ENCODE results near the gene ASTN2. TPM values are rescaled to one million over a fixed set of nuclear protein-coding genes. Genes with fewer than 3 reads are reported as not detected.

ASTN2 gene
- total and polyA plus RNA-seq, 7 donors: 0.60 to 7.5 (median 2.2) TPM

- H3K27me3 ChIP-seq: no peaks in the 10 kb centered on the region
- no peak overlapping the region for H3K4me3 ChIP-seq
- intact Hi-C loops (cut with DNase I): loop anchor here (10.0 kb wide), 1 partner anchor 91 kb away; no protein-coding TSS in a partner anchor
- TF ChIP-seq EP300 (IDR thresholded peaks at IDR 0.05) (no peak), CTCF (IDR thresholded peaks at IDR 0.05) (no peak), POLR2A (IDR thresholded peaks at IDR 0.05) (no peak), POLR2AphosphoS5 (IDR thresholded peaks at IDR 0.05) (no peak)
- DNase-seq: no peak
- H3K36me3 ChIP-seq: no peaks in the 10 kb centered on the region
- H3K9me3 ChIP-seq: no peaks in the 10 kb centered on the region
- H3K27ac ChIP-seq: no peak overlapping the region
- H3K4me1 ChIP-seq: no peaks in the 10 kb centered on the region
- 86 to 87% methylated on average over 9 of the region's 9 CpGs for WGBS, 2 donors
These were observed 949.1 kb downstream of the ASTN2 start for GRCh38 chr9:116465576-116466270.

- Histone ChIP-seq H3K27ac (no peak overlapping the region), H3K27me3 (no peaks in the 10 kb centered on the region), H3K36me3 (no peaks in the 10 kb centered on the region), H3K9me3 (no peaks in the 10 kb centered on the region), H3K4me3 (no peak overlapping the region), H3K4me1 (no peaks in the 10 kb centered on the region)
- intact Hi-C loops (cut with DNase I): loop anchor here (10.0 kb wide), 1 partner anchor 90 kb away; no protein-coding TSS in a partner anchor
- TF ChIP-seq POLR2AphosphoS5 (IDR thresholded peaks at IDR 0.05) (no peak), EP300 (IDR thresholded peaks at IDR 0.05) (no peak), CTCF (IDR thresholded peaks at IDR 0.05) (no peak), POLR2A (IDR thresholded peaks at IDR 0.05) (no peak)
- WGBS, 2 donors: 87 to 89% methylated on average over 12 of the region's 12 CpGs
- no peak for DNase-seq
These were observed 949.8 kb downstream of the ASTN2 start for GRCh38 chr9:116464987-116465571.

- Histone ChIP-seq H3K4me3 (no peak overlapping the region), H3K9me3 (no peaks in the 10 kb centered on the region), H3K27me3 (no peaks in the 10 kb centered on the region), H3K36me3 (no peaks in the 10 kb centered on the region), H3K4me1 (no peaks in the 10 kb centered on the region), H3K27ac (no peak overlapping the region)
- TF ChIP-seq EP300 (IDR thresholded peaks at IDR 0.05) (no peak), POLR2AphosphoS5 (IDR thresholded peaks at IDR 0.05) (no peak), POLR2A (IDR thresholded peaks at IDR 0.05) (no peak), CTCF (IDR thresholded peaks at IDR 0.05) (no peak)
- DNase-seq: no peak
- intact Hi-C loops (cut with DNase I): loop anchor here (10.0 kb wide), 1 partner anchor 90 kb away; no protein-coding TSS in a partner anchor
These were observed 950.4 kb downstream of the ASTN2 start for GRCh38 chr9:116464423-116464822.

GRCh38 chr9:116461632-116462031, 953.2 kb downstream of the ASTN2 start:
- H3K36me3 ChIP-seq: no peaks in the 10 kb centered on the region
- intact Hi-C loops (cut with DNase I): loop anchor here (10.0 kb wide), 1 partner anchor 87 kb away; no protein-coding TSS in a partner anchor
- TF ChIP-seq POLR2AphosphoS5 (IDR thresholded peaks at IDR 0.05) (no peak), EP300 (IDR thresholded peaks at IDR 0.05) (no peak), POLR2A (IDR thresholded peaks at IDR 0.05) (no peak), CTCF (IDR thresholded peaks at IDR 0.05) (no peak)
- H3K4me3 ChIP-seq: no peak overlapping the region
- H3K27me3 ChIP-seq: no peaks in the 10 kb centered on the region
- 96 to 97% methylated on average over 3 of the region's 3 CpGs for WGBS, 2 donors
- H3K9me3 ChIP-seq: peaks cover 0 to 3% (median 0%) of the 10 kb centered on the region in 4 donors
- H3K27ac ChIP-seq: no peak overlapping the region
- H3K4me1 ChIP-seq: no peaks in the 10 kb centered on the region
- no peak for DNase-seq

Data from sigmoid colon (tissue), 7 donors.